NCI-H82 treated with DMSO at 0.1 percent for 48 hours (cell line): ENCODE results near the gene MYRF.

Experiments used
- DNase-seq: peaks from one replicate; lab custom pipeline; 2025; ENCODE audit not compliant: unreplicated experiment; lab: John Stamatoyannopoulos, UW

MYRF gene

GRCh38 chr11:61837411-61838005 is 85.1 kb downstream of the MYRF start:
- no peak for DNase-seq
